Vagina (tissue), 2 donors: ENCODE measurements around the gene SPATA21. TPM values are rescaled to one million over a fixed set of nuclear protein-coding genes. Genes with fewer than 3 reads are reported as not detected.
A peak's percentile ranks its signal among the peaks of the same experiment; 100 is the strongest.

Experiments
- DNase-seq, 2 donors: peaks; one replicate each; pipeline ENCODE4 v3.0.0-alpha.2; 2017; ENCODE audit errors: extremely low spot score in 2 of 2
- H3K27ac ChIP-seq: fragments of 200-600 bp; sonication (generic); one replicate; pipeline ENCODE4 v1.5.1; 2019
- H3K27me3 ChIP-seq: fragments of 200-600 bp; sonication (generic); one replicate; pipeline ENCODE4 v1.5.1; 2019
- H3K36me3 ChIP-seq, 2 donors: fragments of 200-600 bp; sonication (generic); one replicate each; pipeline ENCODE4 v1.5.1; 2017 to 2019
- H3K4me1 ChIP-seq: fragments of 200-600 bp; sonication (generic); one replicate; pipeline ENCODE4 v1.5.1; 2019
- H3K4me3 ChIP-seq, 2 donors: fragments of 200-600 bp; sonication (generic); 1 replicate in 1 of 2; 2 replicates in 1 of 2; pipeline ENCODE4 v1.5.1; 2016 to 2019
- H3K9me3 ChIP-seq: fragments of 200-600 bp; sonication (generic); one replicate; pipeline ENCODE4 v1.5.1; 2019
- POLR2A ChIP-seq, 2 donors: fragments of 450-650 bp; IDR thresholded peaks; one replicate each; pipeline ENCODE4 v1.6.1; 2017; ENCODE audit warnings: antibody characterized with exemption in 2 of 2, mild to moderate bottlenecking in 2 of 2, moderate library complexity in 2 of 2
- POLR2AphosphoS5 ChIP-seq, 2 donors: sonication (generic); formaldehyde crosslinking; IDR thresholded peaks; one replicate each; pipeline ENCODE4 v1.9.0; 2017; ENCODE audit warnings: antibody characterized with exemption in 2 of 2, mild to moderate bottlenecking in 2 of 2, low read depth in 1 of 2; ENCODE audit not compliant: insufficient read depth in 1 of 2
- intact Hi-C: fragments of 100-400 bp; cut with DNase I; formaldehyde crosslinking; loops from one replicate; pipeline ENCODE4 v1.15.1; 2023
- total RNA-seq: library from RNA; depleted of rRNA; stranded (reverse); fragments of >200 nt; gene quantifications from one replicate; pipeline ENCODE4 v1.2.3, GENCODE V29; 2016
- TF ChIP-seq, protein P1 (sequence below), 3 experiments: fragments of 450-650 bp in 2 of 3; fragments of 200-600 bp in 1 of 3; sonication (generic) in 1 of 3; IDR thresholded peaks; one replicate each; pipeline ENCODE4 v1.5.1; 2017 to 2019; ENCODE audit warnings: antibody characterized with exemption in 3 of 3, mild to moderate bottlenecking in 2 of 3, moderate library complexity in 2 of 3

Gene SPATA21
- total RNA-seq, 1 donor from 2014 or later = not detected

- no peak overlapping the region for H3K4me3 ChIP-seq
- intact Hi-C loops = no loop called here
Measured at GRCh38 chr1:16371725-16372124, 65.5 kb downstream of the SPATA21 start.

GRCh38 chr1:16369821-16370220 is 67.4 kb downstream of the SPATA21 start:
- no peak for DNase-seq
- H3K4me3 ChIP-seq = no peak overlapping the region
- H3K9me3 ChIP-seq = no peaks in the 10 kb centered on the region
- H3K36me3 ChIP-seq = no peaks in the 10 kb centered on the region
- no peaks in the 10 kb centered on the region for H3K27me3 ChIP-seq
- H3K27ac ChIP-seq = no peak overlapping the region
- H3K4me1 ChIP-seq = peaks cover 66% of the 10 kb centered on the region
- TF ChIP-seq, protein P1, sequence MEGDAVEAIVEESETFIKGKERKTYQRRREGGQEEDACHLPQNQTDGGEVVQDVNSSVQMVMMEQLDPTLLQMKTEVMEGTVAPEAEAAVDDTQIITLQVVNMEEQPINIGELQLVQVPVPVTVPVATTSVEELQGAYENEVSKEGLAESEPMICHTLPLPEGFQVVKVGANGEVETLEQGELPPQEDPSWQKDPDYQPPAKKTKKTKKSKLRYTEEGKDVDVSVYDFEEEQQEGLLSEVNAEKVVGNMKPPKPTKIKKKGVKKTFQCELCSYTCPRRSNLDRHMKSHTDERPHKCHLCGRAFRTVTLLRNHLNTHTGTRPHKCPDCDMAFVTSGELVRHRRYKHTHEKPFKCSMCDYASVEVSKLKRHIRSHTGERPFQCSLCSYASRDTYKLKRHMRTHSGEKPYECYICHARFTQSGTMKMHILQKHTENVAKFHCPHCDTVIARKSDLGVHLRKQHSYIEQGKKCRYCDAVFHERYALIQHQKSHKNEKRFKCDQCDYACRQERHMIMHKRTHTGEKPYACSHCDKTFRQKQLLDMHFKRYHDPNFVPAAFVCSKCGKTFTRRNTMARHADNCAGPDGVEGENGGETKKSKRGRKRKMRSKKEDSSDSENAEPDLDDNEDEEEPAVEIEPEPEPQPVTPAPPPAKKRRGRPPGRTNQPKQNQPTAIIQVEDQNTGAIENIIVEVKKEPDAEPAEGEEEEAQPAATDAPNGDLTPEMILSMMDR (IDR thresholded peaks at IDR 0.05) = no peak
- TF ChIP-seq POLR2A (IDR thresholded peaks at IDR 0.05) (no peak), POLR2AphosphoS5 (IDR thresholded peaks at IDR 0.05; ENCODE audit: insufficient read depth in 1 of 2, low read depth in 1 of 2) (no peak)
- intact Hi-C loops = loop anchor here (10.0 kb wide), 1 partner anchor 295 kb away; the partner anchor contains the start of gene FAM131C

More at GRCh38 chr1:16371725-16372124, 65.5 kb downstream of the SPATA21 start:
- no peak for DNase-seq
- peaks cover 85% of the 10 kb centered on the region for H3K4me1 ChIP-seq
- no peak overlapping the region for H3K27ac ChIP-seq
- TF ChIP-seq POLR2AphosphoS5 (IDR thresholded peaks at IDR 0.05; ENCODE audit: insufficient read depth in 1 of 2, low read depth in 1 of 2) = no peak
- TF ChIP-seq, protein P1 (IDR thresholded peaks at IDR 0.05) = no peak
- TF ChIP-seq POLR2A (IDR thresholded peaks at IDR 0.05) = no peak
- no peaks in the 10 kb centered on the region for H3K9me3 ChIP-seq
- H3K27me3 ChIP-seq = no peaks in the 10 kb centered on the region
- no peaks in the 10 kb centered on the region for H3K36me3 ChIP-seq

DNA sequence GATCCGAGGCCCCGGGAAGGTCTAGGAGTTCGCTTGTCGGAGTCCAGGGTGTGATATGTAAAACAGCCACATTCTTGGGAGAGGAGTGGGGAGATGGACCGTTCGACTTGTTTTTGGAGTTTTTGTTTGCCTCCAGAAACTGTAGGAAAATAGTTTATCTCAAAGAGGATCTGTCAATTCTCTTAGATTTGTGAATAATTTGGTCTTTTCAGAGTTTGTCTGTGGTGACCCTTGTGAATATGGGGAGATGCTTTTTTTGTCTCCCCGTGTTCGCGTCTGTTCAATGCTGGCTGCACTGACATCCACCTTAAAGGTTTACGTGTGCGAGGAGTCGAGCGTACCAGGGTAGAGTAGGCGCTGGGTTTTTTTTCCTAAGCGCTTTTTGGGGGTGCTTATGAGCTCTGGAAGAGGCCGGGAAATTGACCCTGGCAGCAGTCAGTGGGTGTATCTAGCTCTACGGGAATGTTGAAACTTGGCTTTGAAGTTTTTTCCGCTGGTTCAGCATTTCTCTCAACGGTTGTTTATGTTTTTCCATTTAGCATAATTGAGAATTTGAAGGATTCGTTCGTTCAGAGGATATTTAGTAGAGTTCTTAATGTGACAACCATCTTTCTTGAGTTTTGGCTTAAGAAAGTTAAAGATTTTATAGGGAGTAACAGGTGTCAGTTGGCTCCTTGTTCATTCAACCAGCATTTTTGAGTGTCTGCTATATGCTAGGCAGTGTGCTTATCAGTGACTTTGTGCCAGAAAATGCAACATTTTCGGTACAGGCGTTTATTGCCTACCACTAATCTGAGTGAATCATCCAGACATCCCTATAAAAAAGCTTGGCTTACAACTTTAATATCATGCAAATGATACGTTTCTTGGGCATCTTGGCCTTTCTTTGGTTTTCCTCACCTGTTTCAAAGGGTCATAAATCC is 69.0 kb downstream of the SPATA21 start:
- intact Hi-C loops = loop anchor here (10.0 kb wide), 1 partner anchor 293 kb away; the partner anchor contains the start of gene FAM131C
- peaks cover 52% of the 10 kb centered on the region for H3K4me1 ChIP-seq
- no peak for TF ChIP-seq POLR2AphosphoS5 (IDR thresholded peaks at IDR 0.05; ENCODE audit: insufficient read depth in 1 of 2, low read depth in 1 of 2)
- TF ChIP-seq, protein P1 (IDR thresholded peaks at IDR 0.05) = no peak
- TF ChIP-seq POLR2A (IDR thresholded peaks at IDR 0.05) = no peak
- H3K36me3 ChIP-seq = no peaks in the 10 kb centered on the region
- no peaks in the 10 kb centered on the region for H3K27me3 ChIP-seq
- DNase-seq = no peak
- H3K4me3 ChIP-seq = peak overlapping the region; percentile 83 to 92
- H3K27ac ChIP-seq = peak overlapping the region; percentile 96
- no peaks in the 10 kb centered on the region for H3K9me3 ChIP-seq

GRCh38 chr1:16367258-16367967 is 69.8 kb downstream of the SPATA21 start:
- H3K4me3 ChIP-seq = peak overlapping the region; percentile 83 to 92
- peaks cover 44% of the 10 kb centered on the region for H3K4me1 ChIP-seq
- TF ChIP-seq POLR2A (IDR thresholded peaks at IDR 0.05) = peak in 1 of 2 donors; percentile 91
- TF ChIP-seq, protein P1 (IDR thresholded peaks at IDR 0.05) = peak in 1 of 3 experiments; percentile 6
- peak; percentile 12 to 99 for TF ChIP-seq POLR2AphosphoS5 (IDR thresholded peaks at IDR 0.05; ENCODE audit: insufficient read depth in 1 of 2, low read depth in 1 of 2)
- H3K9me3 ChIP-seq = no peaks in the 10 kb centered on the region
- no peaks in the 10 kb centered on the region for H3K27me3 ChIP-seq
- intact Hi-C loops = loop anchor here (10.0 kb wide), 1 partner anchor 293 kb away; the partner anchor contains the start of gene FAM131C
- no peaks in the 10 kb centered on the region for H3K36me3 ChIP-seq
- peak in 1 of 2 donors; percentile 92 for DNase-seq
- peak overlapping the region; percentile 96 for H3K27ac ChIP-seq
